Aorta (tissue), 5 donors: ENCODE data around the gene DSG4. TPM values are rescaled to one million over a fixed set of nuclear protein-coding genes. Genes with fewer than 3 reads are reported as not detected.
"Not testable (repeated sequence)": the region's sequence is repeated elsewhere in the genome, so short reads cannot be mapped to it uniquely, and the experiment has no call there.

Experiments
- ATAC-seq: fragments of 200-7000 bp; cut with Tn5 transposase; one replicate; pipeline ENCODE4 v1.9.1; 2022; ENCODE audit warnings: moderate library complexity; ENCODE audit not compliant: low FRiP score
- DNase-seq, 2 donors: peaks; one replicate each; pipeline ENCODE4 v3.0.0-alpha.2; 2020
- H3K27ac ChIP-seq, 2 donors: one replicate each; pipeline ENCODE4 v1.5.1; 2013; ENCODE audit warnings: low read length in 2 of 2, mild to moderate bottlenecking in 2 of 2, moderate library complexity in 2 of 2, control low read depth in 1 of 2, inconsistent platforms in 1 of 2, low read depth in 1 of 2
- H3K27me3 ChIP-seq, 2 donors: one replicate each; pipeline ENCODE4 v1.6.1; 2013; ENCODE audit warnings: control low read depth in 1 of 2, low read length in 1 of 2, mild to moderate bottlenecking in 1 of 2, moderate library complexity in 1 of 2; ENCODE audit not compliant: insufficient read depth in 2 of 2, control insufficient read depth in 1 of 2
- H3K36me3 ChIP-seq, 2 donors: one replicate each; pipeline ENCODE4 v1.6.1; 2013; ENCODE audit warnings: control low read depth in 1 of 2, low read length in 1 of 2, mild to moderate bottlenecking in 1 of 2; ENCODE audit not compliant: insufficient read depth in 2 of 2, control insufficient read depth in 1 of 2
- H3K4me1 ChIP-seq, 2 donors: one replicate each; pipeline ENCODE4 v1.6.1; 2013; ENCODE audit warnings: low read length in 2 of 2, control low read depth in 1 of 2, mild to moderate bottlenecking in 1 of 2, moderate library complexity in 1 of 2; ENCODE audit not compliant: insufficient read depth in 2 of 2, control insufficient read depth in 1 of 2
- H3K4me3 ChIP-seq, 2 donors: one replicate each; pipeline ENCODE4 v1.5.1; 2013; ENCODE audit warnings: low read length in 2 of 2, control low read depth in 1 of 2, mild to moderate bottlenecking in 1 of 2
- H3K9me3 ChIP-seq: one replicate; pipeline ENCODE4 v1.6.1; 2013; ENCODE audit warnings: mild to moderate bottlenecking, low read length; ENCODE audit not compliant: control insufficient read depth
- WGBS, 2 donors: extraction: QIAGEN DNeasy Blood & Tissue Kit; methylation state at CpG; one replicate each; pipeline ENCODE4 v1.1.7; 2013; 5-methylcytosine and 5-hydroxymethylcytosine counted together
- intact Hi-C, 2 donors: fragments of 100-400 bp; cut with DNase I; formaldehyde crosslinking; loops; one replicate each; pipeline versions ENCODE4 v1.14.2 to v1.15.0; 2022
- long read RNA-seq, 2 donors: library from polyadenylated mRNA; unstranded; transcript quantifications; one replicate each; pipeline ENCODE4 v2.0.0, GENCODE V29; 2020 to 2021
- polyA plus RNA-seq, 2 donors: library from polyadenylated mRNA; stranded (reverse); fragments of 200-250 nt; gene quantifications; one replicate each; pipeline ENCODE4 v1.2.3, GENCODE V29; 2013
- total RNA-seq, 2 donors: library from RNA; stranded (reverse); fragmentation: NEBNext Ultra II Directional; extraction: Animal tissue kit (Norgen Biotek cat#: 25700); gene quantifications; one replicate each; pipeline ENCODE4 v1.2.1, GENCODE V29; 2021
- donor health status: healthy with polysubstance abuse.
- donor health status: Bipolar disorder and iron deficiency.
- donor health status: DM: no; HTN: no; CAD: no.
- donor health status: DM: no; HTN: no; CAD: no.
- donor health status: DM: yes; HTN: yes; CAD: no.

The DSG4 gene, protein sequence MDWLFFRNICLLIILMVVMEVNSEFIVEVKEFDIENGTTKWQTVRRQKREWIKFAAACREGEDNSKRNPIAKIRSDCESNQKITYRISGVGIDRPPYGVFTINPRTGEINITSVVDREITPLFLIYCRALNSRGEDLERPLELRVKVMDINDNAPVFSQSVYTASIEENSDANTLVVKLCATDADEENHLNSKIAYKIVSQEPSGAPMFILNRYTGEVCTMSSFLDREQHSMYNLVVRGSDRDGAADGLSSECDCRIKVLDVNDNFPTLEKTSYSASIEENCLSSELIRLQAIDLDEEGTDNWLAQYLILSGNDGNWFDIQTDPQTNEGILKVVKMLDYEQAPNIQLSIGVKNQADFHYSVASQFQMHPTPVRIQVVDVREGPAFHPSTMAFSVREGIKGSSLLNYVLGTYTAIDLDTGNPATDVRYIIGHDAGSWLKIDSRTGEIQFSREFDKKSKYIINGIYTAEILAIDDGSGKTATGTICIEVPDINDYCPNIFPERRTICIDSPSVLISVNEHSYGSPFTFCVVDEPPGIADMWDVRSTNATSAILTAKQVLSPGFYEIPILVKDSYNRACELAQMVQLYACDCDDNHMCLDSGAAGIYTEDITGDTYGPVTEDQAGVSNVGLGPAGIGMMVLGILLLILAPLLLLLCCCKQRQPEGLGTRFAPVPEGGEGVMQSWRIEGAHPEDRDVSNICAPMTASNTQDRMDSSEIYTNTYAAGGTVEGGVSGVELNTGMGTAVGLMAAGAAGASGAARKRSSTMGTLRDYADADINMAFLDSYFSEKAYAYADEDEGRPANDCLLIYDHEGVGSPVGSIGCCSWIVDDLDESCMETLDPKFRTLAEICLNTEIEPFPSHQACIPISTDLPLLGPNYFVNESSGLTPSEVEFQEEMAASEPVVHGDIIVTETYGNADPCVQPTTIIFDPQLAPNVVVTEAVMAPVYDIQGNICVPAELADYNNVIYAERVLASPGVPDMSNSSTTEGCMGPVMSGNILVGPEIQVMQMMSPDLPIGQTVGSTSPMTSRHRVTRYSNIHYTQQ
- total RNA-seq (not detected), polyA plus RNA-seq (not detected)
- long read RNA-seq, donor 1: 0 reads
- long read RNA-seq, donor 2: 0 reads

DNA sequence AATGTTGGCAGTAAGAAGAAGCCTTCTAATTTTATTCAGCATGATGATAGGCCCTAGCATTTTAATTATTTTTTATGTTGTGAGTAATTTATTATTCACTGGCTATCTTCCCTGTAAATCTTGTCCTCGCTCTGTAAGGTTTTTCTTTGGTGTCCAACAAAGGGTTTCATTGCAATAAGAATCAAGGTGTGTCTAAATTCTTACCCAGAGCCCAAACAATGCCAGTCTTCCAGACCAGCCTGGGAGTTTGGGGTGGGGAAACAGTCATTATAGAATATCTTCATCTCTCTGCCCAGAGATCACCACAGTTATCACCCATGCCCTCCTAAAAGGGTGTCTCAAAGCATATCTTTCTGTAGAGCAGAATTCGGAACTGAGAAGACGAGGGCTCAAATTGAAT, at the start of gene DSG4:
Gene DSG4, plus strand, starts transcription at position 301 of the 400 bp plus-strand sequence. CDS start 135 bp downstream, outside the sequence.
- no peaks in the 10 kb centered on the region for H3K36me3 ChIP-seq

GRCh38 chr18:31329787-31330438, 46.7 kb upstream of the DSG4 start:
- peaks cover 0 to 3% of the 10 kb centered on the region in 2 donors for H3K4me1 ChIP-seq
- intact Hi-C loops: no loop called here
- no peak for ATAC-seq
- H3K27me3 ChIP-seq: no peaks in the 10 kb centered on the region
- no peaks in the 10 kb centered on the region for H3K36me3 ChIP-seq
- H3K9me3 ChIP-seq: no peaks in the 10 kb centered on the region
- no peak overlapping the region for H3K27ac ChIP-seq
- no peak overlapping the region for H3K4me3 ChIP-seq
- no peak for DNase-seq
- 61 to 70% methylated on average over 7 of the region's 7 CpGs for WGBS, 2 donors

More for the DNA sequence above, at the start of gene DSG4:
- no peak within 1 kb of the TSS for H3K27ac ChIP-seq
- H3K9me3 ChIP-seq: no peaks in the 10 kb centered on the region
- 89 to 92% methylated on average over 3 of the region's 3 CpGs for WGBS, 2 donors
- H3K4me1 ChIP-seq: no peaks in the 10 kb centered on the region
- H3K4me3 ChIP-seq: no peak within 1 kb of the TSS
- no peaks in the 10 kb centered on the region for H3K27me3 ChIP-seq
- no peak for ATAC-seq
- DNase-seq: no peak
- intact Hi-C loops: no loop called here

- H3K4me3 ChIP-seq: no peak overlapping the region
- no peaks in the 10 kb centered on the region for H3K27me3 ChIP-seq
- 89 to 92% methylated on average over 4 of the region's 4 CpGs for WGBS, 2 donors
- no peak for DNase-seq
- intact Hi-C loops: no loop called here
- ATAC-seq: no peak
- no peaks in the 10 kb centered on the region for H3K9me3 ChIP-seq
- no peak overlapping the region for H3K27ac ChIP-seq
- H3K36me3 ChIP-seq: no peaks in the 10 kb centered on the region
- no peaks in the 10 kb centered on the region for H3K4me1 ChIP-seq
These were observed 33.1 kb upstream of the DSG4 start for GRCh38 chr18:31343454-31343853.

- ATAC-seq, H3K9me3 ChIP-seq, H3K27ac ChIP-seq, DNase-seq, H3K27me3 ChIP-seq, H3K4me1 ChIP-seq, H3K4me3 ChIP-seq, H3K36me3 ChIP-seq, intact Hi-C loops: not testable (repeated sequence)
- WGBS, 2 donors: 65 to 86% methylated on average over 2 to 4 of the region's 17 CpGs
These were observed 23.2 kb upstream of the DSG4 start for GRCh38 chr18:31353336-31353735.

GRCh38 chr18:31354990-31355389, 21.6 kb upstream of the DSG4 start:
- ATAC-seq (no peak), DNase-seq (no peak)
- Histone ChIP-seq H3K36me3 (no peaks in the 10 kb centered on the region), H3K27ac (no peak overlapping the region), H3K4me1 (no peaks in the 10 kb centered on the region), H3K9me3 (no peaks in the 10 kb centered on the region), H3K4me3 (no peak overlapping the region), H3K27me3 (no peaks in the 10 kb centered on the region)
- 96 to 99% methylated on average over 8 of the region's 8 CpGs for WGBS, 2 donors
- intact Hi-C loops: no loop called here

GRCh38 chr18:31356025-31356424, 20.6 kb upstream of the DSG4 start:
- ATAC-seq (no peak), DNase-seq (no peak)
- Histone ChIP-seq H3K4me3 (no peak overlapping the region), H3K4me1 (no peaks in the 10 kb centered on the region), H3K9me3 (no peaks in the 10 kb centered on the region), H3K27ac (no peak overlapping the region), H3K27me3 (no peaks in the 10 kb centered on the region), H3K36me3 (no peaks in the 10 kb centered on the region)
- intact Hi-C loops: no loop called here
- 83% methylated on average over 5 of the region's 5 CpGs for WGBS, 2 donors

- Histone ChIP-seq H3K4me3 (no peak overlapping the region), H3K4me1 (no peaks in the 10 kb centered on the region), H3K27ac (no peak overlapping the region), H3K36me3 (no peaks in the 10 kb centered on the region), H3K9me3 (no peaks in the 10 kb centered on the region), H3K27me3 (no peaks in the 10 kb centered on the region)
- ATAC-seq (no peak), DNase-seq (no peak)
- intact Hi-C loops: no loop called here
- 96% methylated on average over 4 of the region's 4 CpGs for WGBS, 2 donors
These were observed 12.4 kb upstream of the DSG4 start for GRCh38 chr18:31364190-31364589.

- H3K36me3 ChIP-seq: no peaks in the 10 kb centered on the region
- H3K4me1 ChIP-seq: no peaks in the 10 kb centered on the region
- H3K27ac ChIP-seq: no peak overlapping the region
- DNase-seq (no peak), ATAC-seq (no peak)
- intact Hi-C loops: no loop called here
- H3K4me3 ChIP-seq: no peak overlapping the region
- no peaks in the 10 kb centered on the region for H3K9me3 ChIP-seq
- H3K27me3 ChIP-seq: no peaks in the 10 kb centered on the region
These were observed 7.1 kb upstream of the DSG4 start for GRCh38 chr18:31369478-31369877.
